Skeletal muscle tissue (tissue), 4 donors: ENCODE data around the gene ACYP2. TPM values are rescaled to one million over a fixed set of nuclear protein-coding genes. Genes with fewer than 3 reads are reported as not detected.

Source experiments
- H3K27ac ChIP-seq: one replicate; pipeline ENCODE4 v1.7.0; 2013; ENCODE audit warnings: mild to moderate bottlenecking, low read depth, low read length, inconsistent platforms
- H3K27me3 ChIP-seq, 3 donors: one replicate each; pipeline ENCODE4 v1.7.0; 2013; ENCODE audit warnings: low read length in 3 of 3; ENCODE audit not compliant: control insufficient read depth in 3 of 3, insufficient read depth in 3 of 3
- H3K36me3 ChIP-seq, 3 donors: one replicate each; pipeline ENCODE4 v1.7.0; 2013; ENCODE audit warnings: low read length in 3 of 3; ENCODE audit not compliant: control insufficient read depth in 3 of 3, insufficient read depth in 3 of 3
- H3K4me1 ChIP-seq, 3 donors: one replicate each; pipeline ENCODE4 v1.7.0; 2013; ENCODE audit warnings: low read length in 3 of 3, mild to moderate bottlenecking in 3 of 3; ENCODE audit not compliant: control insufficient read depth in 3 of 3, insufficient read depth in 3 of 3
- H3K4me3 ChIP-seq, 3 donors: one replicate each; pipeline ENCODE4 v1.7.0; 2013; ENCODE audit warnings: low read length in 3 of 3
- H3K9ac ChIP-seq, 3 donors: one replicate each; pipeline ENCODE4 v1.7.0; 2013; ENCODE audit warnings: low read length in 3 of 3, mild to moderate bottlenecking in 3 of 3, moderate library complexity in 2 of 3, low read depth in 1 of 3
- H3K9me3 ChIP-seq, 3 donors: one replicate each; pipeline ENCODE4 v1.7.0; 2013; ENCODE audit warnings: low read length in 3 of 3; ENCODE audit not compliant: control insufficient read depth in 3 of 3
- total RNA-seq: library from RNA; depleted of rRNA; stranded (reverse); fragments of >200 nt; gene quantifications from one replicate; pipeline ENCODE4 v1.2.3, GENCODE V29; 2014
- donor health status: Osteomylitis.

ACYP2 gene
- total RNA-seq, 1 donor from 2014 or later = 13.0 TPM

DNA sequence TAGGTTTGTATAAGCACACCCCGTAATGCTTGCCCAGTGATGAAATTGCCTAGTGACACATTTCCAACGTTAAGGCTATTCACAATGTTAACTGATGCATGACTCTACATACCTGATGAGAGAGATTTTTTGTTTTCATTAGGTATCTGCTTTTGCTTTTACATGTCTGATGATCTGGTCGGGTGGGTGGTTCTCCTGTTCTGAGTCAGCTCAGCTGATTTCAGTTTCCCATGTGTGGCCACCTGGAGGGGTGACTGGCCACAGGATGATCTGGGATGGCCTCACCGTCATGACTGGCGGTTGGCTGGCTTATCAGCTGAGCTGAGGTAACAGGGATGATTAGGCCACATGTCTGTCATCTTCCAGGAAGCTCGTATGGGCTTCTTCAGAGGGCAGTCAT is 33.8 kb upstream of the ACYP2 start:
- no peak overlapping the region for H3K9ac ChIP-seq
- no peaks in the 10 kb centered on the region for H3K4me1 ChIP-seq
- H3K27ac ChIP-seq = no peak overlapping the region
- H3K9me3 ChIP-seq = no peaks in the 10 kb centered on the region
- H3K36me3 ChIP-seq = no peaks in the 10 kb centered on the region
- H3K4me3 ChIP-seq = no peak overlapping the region
- H3K27me3 ChIP-seq = no peaks in the 10 kb centered on the region

DNA sequence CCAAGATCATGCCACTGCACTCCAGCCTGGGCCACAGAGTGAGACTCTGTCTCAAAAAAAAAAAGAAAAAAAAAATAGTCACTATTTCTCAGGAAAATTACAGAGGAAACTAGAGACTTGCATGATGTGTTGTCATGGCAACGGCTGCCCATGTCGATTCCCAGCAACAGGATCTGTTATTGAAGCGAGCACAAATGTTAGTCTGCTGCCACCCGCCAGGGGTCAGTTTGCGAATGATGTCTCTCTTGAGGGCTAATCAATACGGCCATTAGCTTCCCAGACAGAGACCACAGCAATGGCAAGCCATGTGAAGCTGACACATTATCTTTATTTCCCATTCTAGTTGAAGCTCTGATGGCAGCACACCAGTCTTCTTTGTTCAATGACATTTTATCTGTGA is 32.4 kb upstream of the ACYP2 start:
- Histone ChIP-seq H3K27ac (no peak overlapping the region), H3K4me1 (peaks cover 0 to 2% (median 2%) of the 10 kb centered on the region in 3 donors), H3K36me3 (no peaks in the 10 kb centered on the region), H3K9ac (no peak overlapping the region), H3K27me3 (no peaks in the 10 kb centered on the region), H3K9me3 (no peaks in the 10 kb centered on the region), H3K4me3 (no peak overlapping the region)

DNA sequence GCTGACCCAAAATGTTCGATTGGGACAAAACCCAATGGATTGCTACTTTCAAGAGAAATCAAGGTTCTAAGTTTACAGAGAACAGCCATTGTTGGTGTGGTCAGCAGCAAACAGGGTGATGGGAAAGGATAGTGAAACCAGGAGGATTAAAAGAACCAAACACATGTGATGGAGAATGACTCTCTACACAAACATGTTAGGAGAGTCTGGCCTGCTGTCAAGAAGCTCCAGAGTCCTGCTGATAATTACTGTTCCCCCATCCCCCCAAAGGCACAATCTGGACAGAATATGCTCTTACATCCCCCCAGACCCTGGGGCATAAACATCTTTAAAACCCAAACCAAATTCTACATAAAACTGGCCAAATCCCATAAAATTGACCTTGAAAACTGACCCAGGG is 32.0 kb upstream of the ACYP2 start:
- H3K4me1 ChIP-seq = peaks cover 0 to 3% (median 3%) of the 10 kb centered on the region in 3 donors
- no peak overlapping the region for H3K27ac ChIP-seq
- H3K9ac ChIP-seq = no peak overlapping the region
- no peak overlapping the region for H3K4me3 ChIP-seq
- H3K27me3 ChIP-seq = no peaks in the 10 kb centered on the region
- no peaks in the 10 kb centered on the region for H3K9me3 ChIP-seq
- H3K36me3 ChIP-seq = no peaks in the 10 kb centered on the region

DNA sequence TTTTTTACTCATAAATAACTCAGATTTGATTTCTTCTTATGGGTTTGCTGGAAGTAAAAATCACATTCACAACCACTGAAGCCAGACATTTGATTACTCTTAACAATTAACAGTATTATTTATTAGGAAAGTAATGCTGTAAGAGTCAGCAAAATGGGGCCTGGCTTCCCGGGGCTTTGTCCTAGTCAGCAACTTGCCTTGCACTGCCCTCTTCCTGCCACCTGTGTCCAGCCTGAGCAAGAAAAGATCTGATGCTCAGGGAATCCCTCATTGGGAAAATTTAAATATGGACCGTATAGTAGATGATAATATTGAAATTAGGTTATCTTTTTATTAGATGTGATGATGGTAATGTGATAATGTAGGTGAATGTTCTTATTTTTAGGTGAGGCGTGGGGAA is 30.8 kb upstream of the ACYP2 start:
- Histone ChIP-seq H3K9me3 (no peaks in the 10 kb centered on the region), H3K27ac (no peak overlapping the region), H3K27me3 (no peaks in the 10 kb centered on the region), H3K4me3 (no peak overlapping the region), H3K36me3 (no peaks in the 10 kb centered on the region), H3K9ac (no peak overlapping the region), H3K4me1 (peaks cover 0 to 3% (median 3%) of the 10 kb centered on the region in 3 donors)

DNA sequence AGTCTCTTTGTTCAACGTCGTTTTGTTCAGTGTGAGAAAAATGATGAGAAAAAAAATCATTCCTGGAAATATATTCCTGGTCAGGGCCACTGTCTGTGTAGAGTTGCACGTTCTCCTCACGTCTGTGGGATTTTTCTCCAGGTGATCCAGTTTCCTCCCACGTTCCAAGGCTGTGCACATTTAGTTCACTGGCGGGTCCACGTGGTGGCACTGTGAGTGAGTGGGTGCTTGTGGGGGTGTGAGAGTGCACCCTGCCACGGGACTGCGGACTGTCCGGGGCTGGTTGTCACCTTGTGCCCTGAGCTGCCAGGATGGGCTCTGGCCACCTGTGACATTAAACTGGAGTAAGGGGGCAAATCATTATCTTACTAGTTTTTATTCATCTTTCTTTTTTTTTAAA is 30.3 kb upstream of the ACYP2 start:
- Histone ChIP-seq H3K4me3 (no peak overlapping the region), H3K27ac (no peak overlapping the region), H3K9me3 (no peaks in the 10 kb centered on the region), H3K36me3 (no peaks in the 10 kb centered on the region), H3K4me1 (peaks cover 0 to 3% (median 3%) of the 10 kb centered on the region in 3 donors), H3K9ac (no peak overlapping the region), H3K27me3 (no peaks in the 10 kb centered on the region)

DNA sequence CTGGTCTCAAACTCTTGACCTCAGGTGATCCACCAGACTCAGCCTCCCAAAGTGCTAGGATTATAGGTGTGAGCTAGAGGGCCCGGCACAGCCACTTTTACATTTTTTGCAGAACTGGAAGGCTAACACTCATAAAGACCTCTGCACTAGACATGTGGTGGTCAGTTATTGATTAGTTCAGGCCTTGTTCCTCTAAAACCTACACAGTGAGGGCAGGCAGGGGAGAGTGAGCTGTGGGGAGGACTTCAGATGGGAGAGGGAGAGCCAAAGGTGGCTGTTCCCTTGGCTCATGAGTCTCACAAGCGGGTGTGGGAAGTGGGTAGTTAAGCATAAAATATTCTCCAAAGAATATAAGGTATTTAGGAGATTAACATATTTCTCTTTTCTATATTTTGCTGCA is 29.3 kb upstream of the ACYP2 start:
- H3K9me3 ChIP-seq = no peaks in the 10 kb centered on the region
- H3K4me3 ChIP-seq = no peak overlapping the region
- no peaks in the 10 kb centered on the region for H3K36me3 ChIP-seq
- no peaks in the 10 kb centered on the region for H3K27me3 ChIP-seq
- no peak overlapping the region for H3K27ac ChIP-seq
- H3K9ac ChIP-seq = no peak overlapping the region
- peaks cover 0 to 3% (median 3%) of the 10 kb centered on the region in 3 donors for H3K4me1 ChIP-seq

DNA sequence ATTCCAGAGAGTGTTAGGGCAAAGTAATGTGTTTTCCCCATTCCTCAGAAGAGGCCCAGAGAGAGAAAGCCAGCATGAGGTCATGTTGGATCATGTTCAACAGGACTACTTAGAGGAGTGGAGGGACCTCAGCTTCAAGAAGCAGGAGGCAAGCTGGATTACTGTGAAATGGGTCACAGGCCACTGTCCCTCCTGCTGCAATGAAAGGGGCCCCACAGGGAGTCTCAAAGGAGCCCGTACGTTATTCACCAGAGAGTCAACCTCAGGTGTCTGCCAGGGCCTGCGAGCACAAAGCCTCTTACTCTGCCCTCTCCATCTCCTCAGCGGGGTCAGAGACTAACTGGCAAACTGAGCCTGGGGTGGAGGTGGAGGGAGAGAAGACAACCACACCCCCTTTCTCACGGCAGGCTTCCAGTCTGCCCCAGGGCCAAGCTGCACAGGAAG is 27.2 kb upstream of the ACYP2 start:
- H3K4me3 ChIP-seq = no peak overlapping the region
- no peak overlapping the region for H3K27ac ChIP-seq
- peaks cover 0 to 3% (median 3%) of the 10 kb centered on the region in 3 donors for H3K4me1 ChIP-seq
- no peaks in the 10 kb centered on the region for H3K27me3 ChIP-seq
- no peaks in the 10 kb centered on the region for H3K9me3 ChIP-seq
- no peaks in the 10 kb centered on the region for H3K36me3 ChIP-seq
- no peak overlapping the region for H3K9ac ChIP-seq

DNA sequence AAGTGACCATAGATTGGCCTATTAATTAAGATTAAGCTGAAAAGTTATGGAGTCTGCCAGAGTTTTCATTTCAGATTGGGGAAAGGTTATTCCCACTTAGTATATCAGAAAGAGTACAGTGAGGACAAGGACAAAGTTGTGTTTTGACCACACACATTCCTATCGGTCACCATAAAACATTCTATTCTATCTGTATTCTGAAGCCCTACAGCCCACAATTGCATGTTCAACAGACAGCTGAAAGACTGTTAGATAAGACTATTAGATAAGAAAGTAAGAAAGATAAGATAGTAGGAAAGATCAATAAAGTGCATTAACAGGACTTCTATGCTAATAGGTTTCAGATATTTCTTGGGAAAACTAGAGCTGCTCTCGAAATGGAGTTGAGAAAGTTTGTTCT is 26.7 kb upstream of the ACYP2 start:
- no peaks in the 10 kb centered on the region for H3K9me3 ChIP-seq
- H3K27ac ChIP-seq = no peak overlapping the region
- no peaks in the 10 kb centered on the region for H3K27me3 ChIP-seq
- H3K9ac ChIP-seq = no peak overlapping the region
- no peaks in the 10 kb centered on the region for H3K36me3 ChIP-seq
- H3K4me1 ChIP-seq = peaks cover 0 to 3% (median 3%) of the 10 kb centered on the region in 3 donors
- H3K4me3 ChIP-seq = no peak overlapping the region

DNA sequence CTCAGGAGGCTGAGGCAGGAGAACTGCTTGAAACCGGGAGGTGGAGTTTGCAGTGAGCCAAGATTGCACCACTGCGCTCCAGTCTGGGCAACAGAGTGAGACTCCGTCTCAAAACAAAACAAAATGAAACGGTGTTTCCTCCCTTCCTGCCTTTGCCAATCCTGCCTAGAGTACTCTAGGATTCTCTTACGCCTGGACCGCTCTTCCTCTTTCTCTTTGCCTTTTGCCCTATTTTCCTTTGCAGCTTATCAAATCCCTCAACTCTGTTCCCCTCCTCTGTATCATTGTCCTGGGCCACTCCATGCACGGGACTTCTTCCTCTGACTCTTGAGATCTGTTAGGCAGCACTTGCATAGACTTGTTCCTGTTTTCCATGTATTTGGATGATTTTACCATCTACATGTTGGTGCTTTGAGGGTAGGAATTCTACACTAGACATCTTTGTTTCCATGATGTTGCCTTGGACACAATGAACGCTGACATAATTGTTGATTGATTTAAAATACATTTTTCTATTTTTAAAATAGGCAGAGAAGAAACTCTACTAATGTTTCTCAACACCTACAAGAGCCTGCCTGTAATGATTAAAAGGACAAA is 24.8 kb upstream of the ACYP2 start:
- Histone ChIP-seq H3K9me3 (no peaks in the 10 kb centered on the region), H3K4me3 (no peak overlapping the region)

DNA sequence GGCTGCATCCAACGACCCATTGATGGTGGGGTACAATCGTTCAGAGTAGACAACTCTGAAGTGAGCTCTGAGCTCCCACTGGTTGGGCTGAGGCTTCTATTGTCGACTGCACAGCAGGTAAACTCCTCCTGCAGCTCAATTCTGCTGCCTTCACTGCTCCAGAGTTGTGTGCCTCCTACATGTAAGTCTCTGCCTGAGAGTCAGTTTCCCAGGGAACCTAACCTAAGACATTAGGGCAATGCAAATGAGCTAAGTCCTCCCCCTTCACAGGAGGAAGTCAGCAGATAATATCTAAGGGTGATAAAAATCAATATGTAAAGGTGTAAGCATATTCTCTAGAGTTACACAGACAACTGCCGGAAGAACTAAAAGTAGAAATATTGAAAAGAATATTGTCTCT is 22.5 kb upstream of the ACYP2 start:
- H3K9me3 ChIP-seq = no peaks in the 10 kb centered on the region
- H3K27ac ChIP-seq = no peak overlapping the region
- H3K36me3 ChIP-seq = no peaks in the 10 kb centered on the region
- peaks cover 0 to 2% (median 2%) of the 10 kb centered on the region in 3 donors for H3K4me1 ChIP-seq
- no peak overlapping the region for H3K4me3 ChIP-seq
- no peaks in the 10 kb centered on the region for H3K27me3 ChIP-seq
- no peak overlapping the region for H3K9ac ChIP-seq

More for the DNA sequence above, 24.8 kb upstream of the ACYP2 start:
- no peaks in the 10 kb centered on the region for H3K36me3 ChIP-seq
- peaks cover 0 to 3% (median 3%) of the 10 kb centered on the region in 3 donors for H3K4me1 ChIP-seq
- no peaks in the 10 kb centered on the region for H3K27me3 ChIP-seq
- H3K9ac ChIP-seq = no peak overlapping the region
- H3K27ac ChIP-seq = no peak overlapping the region
